GM10847 (cell line): ENCODE results near the gene KIF6.

Source experiments
- POLR2A ChIP-seq: IDR thresholded peaks from 2 replicates; pipeline ENCODE4 v1.6.1; 2011; ENCODE audit not compliant: insufficient read length; ENCODE audit errors: extremely low read depth

The KIF6 gene

GRCh38 chr6:39642270-39642669, 82.9 kb downstream of the KIF6 start:
- no peak for TF ChIP-seq POLR2A

DNA sequence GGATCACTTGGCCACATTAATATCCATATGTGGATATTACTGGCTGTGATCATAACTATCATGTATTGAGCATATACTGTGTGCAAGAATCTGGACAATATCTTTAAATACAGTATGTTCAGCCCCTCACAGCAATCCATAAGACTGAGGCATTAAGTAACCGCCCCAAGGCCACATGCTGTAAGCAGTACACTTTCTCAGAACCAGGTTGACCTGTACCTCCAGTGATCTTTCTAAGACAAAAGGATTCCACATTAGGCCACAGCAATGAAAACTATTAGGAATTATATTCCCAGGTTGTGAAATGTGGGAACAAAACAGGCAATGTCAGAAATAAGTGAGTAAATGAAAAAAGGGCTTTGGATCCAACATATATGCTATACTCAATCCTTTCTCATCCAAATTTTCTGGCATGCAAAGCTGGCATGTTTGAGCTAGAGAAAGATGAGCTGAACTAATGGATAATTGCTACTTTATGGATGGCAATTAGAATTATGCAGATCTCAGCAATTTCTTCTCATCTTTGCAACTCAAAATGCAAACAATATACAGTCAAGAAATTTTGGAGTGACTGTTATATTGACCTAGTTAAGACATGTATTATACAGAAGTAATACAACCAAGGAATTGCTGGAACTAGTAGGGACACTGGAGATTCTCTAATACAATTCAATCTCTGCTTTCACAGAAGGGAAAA, 86.9 kb downstream of the KIF6 start:
- TF ChIP-seq POLR2A, result no peak

GRCh38 chr6:39634646-39635341, 90.4 kb downstream of the KIF6 start:
- TF ChIP-seq POLR2A, result no peak

DNA sequence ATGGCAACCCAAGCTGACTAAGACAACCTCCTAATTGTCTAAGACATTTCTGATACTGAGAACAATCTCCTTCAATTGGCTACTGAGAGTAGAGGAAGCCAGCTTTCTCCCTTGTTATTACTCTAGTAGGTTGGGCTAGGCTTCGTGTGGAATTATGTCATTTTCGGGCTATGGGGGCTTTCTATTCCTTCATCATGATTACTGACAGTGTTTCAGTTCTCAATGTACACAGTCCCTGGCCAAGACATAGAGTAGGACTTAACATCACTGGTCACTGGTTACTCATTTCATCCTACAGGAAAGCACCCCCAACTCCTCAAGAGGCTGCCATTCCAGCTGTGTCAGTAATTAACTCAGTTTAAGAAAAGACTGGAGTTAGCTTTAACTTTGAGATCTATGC, 100.0 kb downstream of the KIF6 start:
- no peak for TF ChIP-seq POLR2A

DNA sequence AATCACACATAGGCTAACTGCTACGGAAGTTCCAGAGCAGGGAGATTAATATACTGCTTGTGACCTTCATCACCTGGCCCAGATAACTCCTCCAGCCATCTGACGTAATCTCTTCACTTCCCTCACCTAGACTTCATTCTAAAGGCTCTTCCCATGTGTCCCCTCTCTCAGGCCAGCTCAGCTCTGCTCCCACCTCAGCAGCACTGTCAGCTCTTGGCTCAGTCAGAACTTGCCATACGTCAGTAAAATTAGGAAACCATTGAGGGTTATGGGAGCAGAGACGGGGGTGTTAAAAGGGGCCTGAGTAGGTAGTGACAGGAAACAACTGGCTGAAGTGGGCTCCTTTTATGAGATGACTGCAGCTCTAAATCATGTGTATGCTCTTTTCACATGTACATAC, 101.5 kb downstream of the KIF6 start:
- no peak for TF ChIP-seq POLR2A

DNA sequence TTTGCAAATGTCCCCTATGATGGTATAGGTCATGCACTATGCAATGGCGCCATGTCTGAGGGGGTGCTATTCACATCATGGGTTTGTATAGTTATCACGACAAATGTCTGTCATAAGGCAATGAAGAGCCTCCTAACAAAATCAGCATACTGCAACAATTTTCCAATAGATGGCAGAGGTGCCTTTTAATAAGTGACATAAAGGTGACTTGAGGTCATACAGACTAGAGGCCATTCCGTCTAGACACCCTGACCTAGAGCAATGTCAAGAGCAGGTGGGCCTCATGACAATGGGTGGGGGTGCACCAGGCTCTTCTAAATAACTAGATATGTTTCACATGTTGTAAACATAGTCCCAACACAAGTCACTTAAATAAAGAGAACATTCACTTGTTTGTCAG, 107.7 kb downstream of the KIF6 start:
- TF ChIP-seq POLR2A, result no peak

- no peak for TF ChIP-seq POLR2A
These were observed 108.2 kb downstream of the KIF6 start for GRCh38 chr6:39617026-39617425.

DNA sequence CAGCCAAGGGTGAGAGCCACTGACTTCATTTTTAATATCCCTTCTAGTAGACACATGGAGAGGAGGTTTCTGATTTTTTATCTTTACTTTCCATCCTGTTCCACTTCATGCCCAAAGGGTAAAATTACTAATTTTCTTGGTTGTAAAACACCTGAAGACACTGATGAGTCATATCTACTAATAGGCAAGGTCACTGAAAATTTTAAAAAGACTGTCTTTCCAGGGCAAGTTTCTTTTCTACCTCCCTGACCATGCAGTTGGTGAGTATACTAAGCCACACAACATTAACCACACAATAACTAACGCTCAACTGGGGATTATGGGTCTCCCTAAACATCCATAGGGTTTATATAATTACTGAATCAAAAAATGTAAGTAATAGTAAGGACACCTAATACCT, 109.6 kb downstream of the KIF6 start:
- no peak for TF ChIP-seq POLR2A

GRCh38 chr6:39614393-39614950, 110.7 kb downstream of the KIF6 start:
- no peak for TF ChIP-seq POLR2A

- TF ChIP-seq POLR2A, result no peak
These were observed 115.0 kb downstream of the KIF6 start for GRCh38 chr6:39610221-39610620.

- no peak for TF ChIP-seq POLR2A
These were observed 116.4 kb downstream of the KIF6 start for GRCh38 chr6:39608652-39609345.

- TF ChIP-seq POLR2A, result no peak
These were observed 122.3 kb downstream of the KIF6 start for GRCh38 chr6:39602601-39603519.

GRCh38 chr6:39599973-39600372, 125.2 kb downstream of the KIF6 start:
- no peak for TF ChIP-seq POLR2A

DNA sequence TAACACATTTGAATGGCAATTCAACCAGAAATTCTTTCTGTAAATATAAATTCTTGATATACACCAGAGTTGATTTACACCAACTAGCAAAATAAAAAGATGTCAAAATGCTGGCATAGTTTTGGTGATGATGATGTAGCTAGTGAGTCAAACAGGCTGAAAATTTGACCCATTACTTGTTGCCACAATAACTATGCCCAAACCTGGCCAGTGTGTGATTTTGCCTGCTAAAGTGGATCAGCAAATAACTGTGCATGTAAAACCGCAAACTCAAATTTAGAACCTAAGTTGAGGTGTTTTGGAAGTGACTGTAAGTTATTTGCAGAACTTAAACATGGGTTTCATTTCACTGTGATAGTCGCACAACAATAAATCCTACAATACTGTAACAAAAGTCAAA, 125.9 kb downstream of the KIF6 start:
- TF ChIP-seq POLR2A, result no peak

GRCh38 chr6:39594285-39594684, 130.9 kb downstream of the KIF6 start:
- TF ChIP-seq POLR2A, result no peak
